Endothelial cell of umbilical vein (primary cell): ENCODE results near the gene SPAG4. TPM values are rescaled to one million over a fixed set of nuclear protein-coding genes. Genes with fewer than 3 reads are reported as not detected.

Experiments used
- BruUV-seq: library from RNA; stranded (reverse); fragments of 400-500 nt; replicated peaks from 2 replicates; lab custom pipeline; 2021; lab: Mats Ljungman, UMichigan
- CTCF ChIA-PET: fragments of 300-600, 350-600 bp; sonication (Branson Sonifier 250); formaldehyde crosslinking; loops from one replicate; lab custom pipeline; 2021; ENCODE audit warnings: antibody characterized with exemption, inconsistent platforms; lab: Charles Lee
- POLR2A ChIA-PET: fragments of 300-600, 350-600 bp; sonication (Branson Sonifier 250); formaldehyde crosslinking; loops from one replicate; lab custom pipeline; 2021; ENCODE audit warnings: antibody characterized with exemption, inconsistent platforms; lab: Charles Lee
- DNase-seq: peaks from one replicate; pipeline ENCODE4 v3.0.0-alpha.2; 2011; ENCODE audit warnings: low read depth, low spot score
- FAIRE-seq: peaks from 2 replicates; lab custom pipeline; 2011; peaks lifted over from hg19 to GRCh38; lab: Jason Lieb, UNC
- H2AFZ ChIP-seq: 2 replicates; pipeline ENCODE4 v1.6.0; 2012; ENCODE audit warnings: low read depth, low read length, control low read depth, inconsistent platforms
- H3K27ac ChIP-seq: 2 replicates; pipeline ENCODE4 v1.5.1; 2011; ENCODE audit warnings: low read depth, mild to moderate bottlenecking, control low read depth, low read length, moderate library complexity; ENCODE audit not compliant: insufficient read depth
- H3K27me3 ChIP-seq, 2 experiments: 2 replicates each; pipeline versions ENCODE4 v1.6.0 to v1.6.1; 2011; ENCODE audit warnings: low read length in 2 of 2, mixed read lengths in 1 of 2; ENCODE audit not compliant: control insufficient read depth in 2 of 2, insufficient read depth in 2 of 2
- H3K36me3 ChIP-seq, 2 experiments: 2 replicates in 1 of 2; 3 replicates in 1 of 2; pipeline ENCODE4 v1.5.1; 2011; ENCODE audit warnings: low read length in 2 of 2, mild to moderate bottlenecking in 1 of 2, moderate library complexity in 1 of 2; ENCODE audit not compliant: control insufficient read depth in 2 of 2, insufficient read depth in 2 of 2; ENCODE audit errors: extremely low read depth in 1 of 2
- H3K4me1 ChIP-seq: 3 replicates; pipeline ENCODE4 v1.5.1; 2011; ENCODE audit warnings: mild to moderate bottlenecking, low read length; ENCODE audit not compliant: control insufficient read depth, insufficient read depth; ENCODE audit errors: extremely low read depth
- H3K4me2 ChIP-seq: 2 replicates; pipeline ENCODE4 v1.6.1; 2011; ENCODE audit warnings: low read length, control low read depth, mixed read lengths; ENCODE audit not compliant: insufficient read depth
- H3K4me3 ChIP-seq, 3 experiments: fragments of 200-600 bp in 1 of 3; sonication (generic), shearing (Covaris generic) in 1 of 3; replicated peaks in 1 of 3; 2 replicates each; pipeline ENCODE4 v1.5.1; 2011 to 2016; ENCODE audit warnings: control low read depth in 3 of 3, low read length in 3 of 3, mild to moderate bottlenecking in 2 of 3, inconsistent platforms in 1 of 3, low read depth in 1 of 3, moderate library complexity in 1 of 3; ENCODE audit not compliant: insufficient read depth in 1 of 3
- H3K79me2 ChIP-seq: 2 replicates; pipeline ENCODE4 v1.6.0; 2012; ENCODE audit warnings: low read length, inconsistent platforms; ENCODE audit not compliant: control insufficient read depth, insufficient read depth
- H3K9ac ChIP-seq: replicated peaks from 2 replicates; pipeline ENCODE3; 2011; ENCODE audit warnings: low read length, control low read depth; ENCODE audit not compliant: insufficient read depth; ENCODE audit errors: extremely low read depth
- H3K9me1 ChIP-seq: replicated peaks from 3 replicates; pipeline ENCODE4 v1.6.0; 2011; ENCODE audit warnings: mild to moderate bottlenecking, low read length; ENCODE audit not compliant: control insufficient read depth, insufficient read depth; ENCODE audit errors: extremely low read depth
- H3K9me3 ChIP-seq: replicated peaks from 2 replicates; pipeline ENCODE4 v1.5.1; 2012; ENCODE audit warnings: low read length, inconsistent platforms; ENCODE audit not compliant: control insufficient read depth, insufficient read depth
- H4K20me1 ChIP-seq: replicated peaks from 2 replicates; pipeline ENCODE3; 2011; ENCODE audit warnings: mild to moderate bottlenecking, low read length; ENCODE audit not compliant: control insufficient read depth, insufficient read depth; ENCODE audit errors: extremely low read depth
- EZH2 ChIP-seq: IDR thresholded peaks from 2 replicates; pipeline ENCODE4 v1.6.1; 2012; ENCODE audit warnings: borderline replicate concordance, low read depth, mild to moderate bottlenecking, moderate library complexity, low read length, inconsistent platforms; ENCODE audit not compliant: severe bottlenecking
- FOS ChIP-seq: IDR thresholded peaks from 2 replicates; pipeline ENCODE4 v1.6.1; 2011; ENCODE audit warnings: mild to moderate bottlenecking, low read length, moderate library complexity, borderline replicate concordance; ENCODE audit not compliant: insufficient read depth
- GATA2 ChIP-seq: IDR thresholded peaks from 2 replicates; pipeline ENCODE4 v1.7.0; 2011; ENCODE audit warnings: low read depth, mild to moderate bottlenecking, moderate library complexity, mixed read lengths, low read length; ENCODE audit not compliant: insufficient read length, insufficient read depth
- JUN ChIP-seq: IDR thresholded peaks from 2 replicates; pipeline ENCODE4 v1.6.1; 2011; ENCODE audit warnings: borderline replicate concordance, low read depth; ENCODE audit not compliant: insufficient read length, insufficient read depth
- MYC ChIP-seq: IDR thresholded peaks from one replicate; pipeline ENCODE4 v1.6.1; 2011; ENCODE audit warnings: mild to moderate bottlenecking, low read depth, low read length
- POLR2A ChIP-seq: IDR thresholded peaks from 2 replicates; pipeline ENCODE4 v1.6.1; 2012; ENCODE audit warnings: low read depth, mild to moderate bottlenecking, control low read depth, low read length
- POLR2AphosphoS5 ChIP-seq: IDR thresholded peaks from 2 replicates; pipeline ENCODE4 v1.6.1; 2012; ENCODE audit warnings: low read depth, mild to moderate bottlenecking, control low read depth, low read length, moderate library complexity; ENCODE audit not compliant: insufficient read depth
- dilution Hi-C: fragments of 300-500 bp; cut with MboI; formaldehyde crosslinking; loops from one replicate; pipeline ENCODE4 v1.15.0; 2019; ENCODE audit warnings: low sequenced_read_pairs; ENCODE audit not compliant: extremely low pct_ligation_motif_present
- intact Hi-C: fragments of 100-400 bp; cut with micrococcal nuclease; formaldehyde crosslinking; loops from one replicate; pipeline ENCODE4 v1.10.0; 2022
- polyA plus RNA-seq, 4 experiments: library from polyadenylated mRNA; depleted of rRNA in 3 of 4; stranded (reverse) in 3 of 4; unstranded in 1 of 4; fragments of >200 nt; gene quantifications; 2 replicates each; pipeline versions ENCODE4 v1.2.1 to v1.2.3, GENCODE V29; 2011 to 2012; ENCODE audit warnings: missing spikeins in 1 of 4
- total RNA-seq: library from RNA; stranded (reverse); gene quantifications from 2 replicates; pipeline ENCODE4 v1.2.3, GENCODE V29; 2021
- TF ChIP-seq, protein P1 (sequence below): IDR thresholded peaks from 2 replicates; pipeline ENCODE4 v1.6.1; 2011; ENCODE audit not compliant: insufficient read depth, insufficient read length
- TF ChIP-seq, protein P2 (sequence below), 2 donors: IDR thresholded peaks; 1 replicate in 1 of 2; 2 replicates in 1 of 2; pipeline ENCODE4 v1.5.1; 2011; ENCODE audit warnings: low read length in 2 of 2, mild to moderate bottlenecking in 2 of 2, moderate library complexity in 2 of 2, control low read depth in 1 of 2, inconsistent platforms in 1 of 2, low read depth in 1 of 2; ENCODE audit not compliant: insufficient read depth in 1 of 2; ENCODE audit errors: extremely low read depth in 1 of 2

Gene SPAG4
- total and polyA plus RNA-seq, 2 donors (not counting 3 experiments of a cell fraction or from before 2014, with no cell fraction given): 3.7 to 9.5 TPM

DNA sequence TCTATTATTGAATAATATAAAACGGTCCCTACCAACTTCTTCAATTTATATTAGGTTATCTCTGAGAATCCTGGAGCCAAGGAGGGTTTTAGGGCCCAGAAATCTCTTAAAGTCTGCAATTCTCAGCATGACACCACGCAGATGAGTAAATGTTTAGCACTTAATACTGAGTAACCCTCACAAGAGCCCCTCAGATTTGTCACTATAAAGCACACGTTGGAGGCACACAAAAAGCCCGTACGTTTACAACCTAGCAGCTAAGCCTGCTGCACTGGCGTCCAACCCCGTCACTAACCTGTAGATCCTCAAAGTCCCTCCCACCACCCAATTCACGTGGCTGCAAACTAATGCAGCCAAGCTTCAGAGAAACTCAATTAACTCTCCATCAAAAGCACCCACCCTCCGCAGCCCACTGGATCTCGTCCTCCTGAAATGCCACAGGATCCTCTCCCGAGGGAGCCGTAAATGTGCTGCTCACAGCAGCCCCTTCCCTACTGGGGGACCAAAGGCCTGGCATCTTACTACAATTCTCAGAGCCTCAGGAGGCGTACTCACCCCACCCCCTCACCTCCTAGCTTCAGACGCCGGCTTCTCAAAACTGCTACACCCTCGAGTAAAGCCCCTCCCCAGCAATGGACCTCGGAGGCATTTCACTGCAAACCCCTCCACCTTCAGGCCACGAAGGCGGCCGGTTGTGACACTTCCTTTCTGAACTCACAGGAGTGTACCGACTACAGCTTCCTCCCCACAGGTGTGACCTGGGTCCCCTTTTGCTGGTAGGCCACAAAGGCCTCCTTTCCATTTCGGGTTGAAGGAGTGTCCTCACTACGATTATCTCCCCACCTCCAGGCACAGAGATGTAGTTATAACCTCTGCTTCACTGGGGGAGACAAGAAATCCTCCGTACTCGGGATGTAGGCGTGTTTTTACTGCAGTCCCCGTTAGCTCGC, 48.2 kb downstream of the SPAG4 start:
- POLR2A ChIA-PET: no interaction called here
- no peak for FAIRE-seq

More for the DNA sequence above, 48.2 kb downstream of the SPAG4 start:
- peak overlapping the region; percentile 59 for H3K9ac ChIP-seq
- TF ChIP-seq GATA2: no peak
- TF ChIP-seq JUN: no peak
- no peak for TF ChIP-seq POLR2A
- no peak for TF ChIP-seq POLR2AphosphoS5
- TF ChIP-seq MYC: no peak
- TF ChIP-seq FOS: no peak
- TF ChIP-seq, protein P1, sequence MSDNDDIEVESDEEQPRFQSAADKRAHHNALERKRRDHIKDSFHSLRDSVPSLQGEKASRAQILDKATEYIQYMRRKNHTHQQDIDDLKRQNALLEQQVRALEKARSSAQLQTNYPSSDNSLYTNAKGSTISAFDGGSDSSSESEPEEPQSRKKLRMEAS: no peak
- TF ChIP-seq EZH2: no peak
- TF ChIP-seq, protein P2, sequence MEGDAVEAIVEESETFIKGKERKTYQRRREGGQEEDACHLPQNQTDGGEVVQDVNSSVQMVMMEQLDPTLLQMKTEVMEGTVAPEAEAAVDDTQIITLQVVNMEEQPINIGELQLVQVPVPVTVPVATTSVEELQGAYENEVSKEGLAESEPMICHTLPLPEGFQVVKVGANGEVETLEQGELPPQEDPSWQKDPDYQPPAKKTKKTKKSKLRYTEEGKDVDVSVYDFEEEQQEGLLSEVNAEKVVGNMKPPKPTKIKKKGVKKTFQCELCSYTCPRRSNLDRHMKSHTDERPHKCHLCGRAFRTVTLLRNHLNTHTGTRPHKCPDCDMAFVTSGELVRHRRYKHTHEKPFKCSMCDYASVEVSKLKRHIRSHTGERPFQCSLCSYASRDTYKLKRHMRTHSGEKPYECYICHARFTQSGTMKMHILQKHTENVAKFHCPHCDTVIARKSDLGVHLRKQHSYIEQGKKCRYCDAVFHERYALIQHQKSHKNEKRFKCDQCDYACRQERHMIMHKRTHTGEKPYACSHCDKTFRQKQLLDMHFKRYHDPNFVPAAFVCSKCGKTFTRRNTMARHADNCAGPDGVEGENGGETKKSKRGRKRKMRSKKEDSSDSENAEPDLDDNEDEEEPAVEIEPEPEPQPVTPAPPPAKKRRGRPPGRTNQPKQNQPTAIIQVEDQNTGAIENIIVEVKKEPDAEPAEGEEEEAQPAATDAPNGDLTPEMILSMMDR (IDR thresholded peaks at IDR 0.05; ENCODE audit: extremely low read depth in 1 of 2, insufficient read depth in 1 of 2, low read depth in 1 of 2, low read length in 2 of 2): no peak
- H3K9me1 ChIP-seq: no peaks in the 10 kb centered on the region
- no peak overlapping the region for H2AFZ ChIP-seq
- no peaks in the 10 kb centered on the region for H3K9me3 ChIP-seq
- peak overlapping the region; percentile 13 to 81 (median 78) for H3K4me3 ChIP-seq
- CTCF ChIA-PET: interaction anchor here (0.8 to 2.1 kb wide), 6 partner anchors 10 to 79 kb away, joined by 3 to 8 read pairs (median 3); partner anchors contain the start of genes RBM39 and SPAG4
- H3K36me3 ChIP-seq: no peaks in the 10 kb centered on the region
- peaks cover 19% of the 10 kb centered on the region for H3K4me1 ChIP-seq
- peak overlapping the region; percentile 77 for H3K4me2 ChIP-seq
- H3K79me2 ChIP-seq: peaks cover 58% of the 10 kb centered on the region
- H3K27me3 ChIP-seq: no peaks in the 10 kb centered on the region
- peak overlapping the region; percentile 33 for H3K27ac ChIP-seq
- peaks cover 14% of the 10 kb centered on the region for H4K20me1 ChIP-seq
- DNase-seq: peak; percentile 45
- intact Hi-C loops (loop anchor here (1.0 to 5.0 kb wide), 3 partner anchors 35 to 79 kb away; partner anchors contain the start of genes NFS1, RBM39 and ROMO1), dilution Hi-C loops (no loop called here)
- no TSS peak for BruUV-seq
